Endothelial cell (in vitro differentiated cells): Measurements from ENCODE around the gene PRKAR2B. TPM values are rescaled to one million over a fixed set of nuclear protein-coding genes. Genes with fewer than 3 reads are reported as not detected.

Source experiments
- DNase-seq: peaks from one replicate; pipeline ENCODE4 v3.0.0; 2021; ENCODE audit warnings: low spot score
- H3K27ac Mint-ChIP-seq: one replicate; pipeline ENCODE4 v1.8.0; 2021; ENCODE audit warnings: mixed read lengths, inconsistent platforms; ENCODE audit not compliant: unreplicated experiment
- H3K27me3 Mint-ChIP-seq: one replicate; pipeline ENCODE4 v1.8.0; 2021; ENCODE audit warnings: mild to moderate bottlenecking, moderate library complexity, mixed read lengths, inconsistent platforms; ENCODE audit not compliant: unreplicated experiment
- H3K36me3 Mint-ChIP-seq: one replicate; pipeline ENCODE4 v1.8.0; 2021; ENCODE audit warnings: mild to moderate bottlenecking, low read depth, mixed read lengths, inconsistent platforms; ENCODE audit not compliant: unreplicated experiment
- H3K4me1 Mint-ChIP-seq: one replicate; pipeline ENCODE4 v1.8.0; 2021; ENCODE audit warnings: mild to moderate bottlenecking, mixed read lengths, inconsistent platforms; ENCODE audit not compliant: unreplicated experiment
- H3K4me3 Mint-ChIP-seq: one replicate; pipeline ENCODE4 v1.8.0; 2021; ENCODE audit warnings: mild to moderate bottlenecking, mixed read lengths, inconsistent platforms; ENCODE audit not compliant: unreplicated experiment
- H3K9me3 Mint-ChIP-seq: one replicate; pipeline ENCODE4 v1.8.0; 2021; ENCODE audit warnings: mixed read lengths, inconsistent platforms; ENCODE audit not compliant: unreplicated experiment
- CTCF ChIP-seq: fragments of 200-600 bp; sonication (generic); IDR thresholded peaks from one replicate; pipeline ENCODE4 v1.5.0; 2021; ENCODE audit warnings: antibody characterized with exemption; ENCODE audit not compliant: unreplicated experiment
- total RNA-seq: library from RNA; stranded (reverse); fragmentation: NEBNext Ultra II Directional; extraction: Animal tissue kit (Norgen Biotek cat#: 25700); gene quantifications from one replicate; pipeline ENCODE4 v1.2.1, GENCODE V29; 2021; ENCODE audit not compliant: unreplicated experiment

The PRKAR2B gene
- total RNA-seq, 1 donor from 2014 or later: 28.4 TPM

- Mint-ChIP-seq H3K27ac (no peak overlapping the region), H3K9me3 (no peaks in the 10 kb centered on the region)
These were observed 43.0 kb upstream of the PRKAR2B start for GRCh38 chr7:107001490-107001889.

GRCh38 chr7:107002126-107002525 lies 42.4 kb upstream of the PRKAR2B start:
- Mint-ChIP-seq H3K9me3 (no peaks in the 10 kb centered on the region), H3K4me3 (no peak overlapping the region), H3K4me1 (no peaks in the 10 kb centered on the region), H3K36me3 (no peaks in the 10 kb centered on the region), H3K27ac (no peak overlapping the region), H3K27me3 (no peaks in the 10 kb centered on the region)
- no peak for TF ChIP-seq CTCF
- no peak for DNase-seq

More at GRCh38 chr7:107001490-107001889, 43.0 kb upstream of the PRKAR2B start:
- TF ChIP-seq CTCF: no peak
- no peak overlapping the region for H3K4me3 Mint-ChIP-seq
- no peaks in the 10 kb centered on the region for H3K4me1 Mint-ChIP-seq
- no peaks in the 10 kb centered on the region for H3K36me3 Mint-ChIP-seq
- DNase-seq: no peak
- no peaks in the 10 kb centered on the region for H3K27me3 Mint-ChIP-seq

- no peak overlapping the region for H3K4me3 Mint-ChIP-seq
- no peaks in the 10 kb centered on the region for H3K4me1 Mint-ChIP-seq
- no peaks in the 10 kb centered on the region for H3K27me3 Mint-ChIP-seq
- no peaks in the 10 kb centered on the region for H3K9me3 Mint-ChIP-seq
- no peak for DNase-seq
- TF ChIP-seq CTCF: no peak
- no peaks in the 10 kb centered on the region for H3K36me3 Mint-ChIP-seq
- H3K27ac Mint-ChIP-seq: no peak overlapping the region
These were observed 41.9 kb upstream of the PRKAR2B start for GRCh38 chr7:107002529-107002998.

- no peak for TF ChIP-seq CTCF
- Mint-ChIP-seq H3K27me3 (peaks cover 1% of the 10 kb centered on the region), H3K36me3 (no peaks in the 10 kb centered on the region), H3K27ac (no peak overlapping the region), H3K4me1 (no peaks in the 10 kb centered on the region), H3K9me3 (no peaks in the 10 kb centered on the region), H3K4me3 (no peak overlapping the region)
- DNase-seq: no peak
These were observed 37.3 kb upstream of the PRKAR2B start for GRCh38 chr7:107007007-107007891.

- no peak overlapping the region for H3K27ac Mint-ChIP-seq
- no peaks in the 10 kb centered on the region for H3K4me1 Mint-ChIP-seq
- peaks cover 1% of the 10 kb centered on the region for H3K27me3 Mint-ChIP-seq
- no peak for DNase-seq
- no peaks in the 10 kb centered on the region for H3K36me3 Mint-ChIP-seq
- H3K9me3 Mint-ChIP-seq: no peaks in the 10 kb centered on the region
- no peak for TF ChIP-seq CTCF
- no peak overlapping the region for H3K4me3 Mint-ChIP-seq
These were observed 36.6 kb upstream of the PRKAR2B start for GRCh38 chr7:107007892-107008287.
